K562 (cell line): ENCODE measurements around the gene AGPAT3. TPM values are rescaled to one million over a fixed set of nuclear protein-coding genes. Genes with fewer than 3 reads are reported as not detected.

ENCODE experiments used
- ATAC-seq: fragments of 200-7000 bp; cut with Tn5 transposase; 3 replicates; pipeline ENCODE4 v1.9.1; 2020; ENCODE audit warnings: moderate library complexity
- BruUV-seq: library from RNA; stranded (reverse); fragments of 400-500 nt; replicated peaks from 2 replicates; lab custom pipeline; 2021; lab: Mats Ljungman, UMichigan
- CTCF ChIA-PET: fragments of 300-600 bp; formaldehyde crosslinking; extraction: SDS; loops from one replicate; lab custom pipeline; 2021; ENCODE audit warnings: low intra/inter-chr PET ratio; lab: Yijun Ruan, JAX
- POLR2A ChIA-PET: fragments of 300-600, 350-650 bp; sonication (Branson Sonifier 250); formaldehyde crosslinking; extraction: SDS; loops from one replicate; lab custom pipeline; 2021; ENCODE audit warnings: antibody characterized with exemption, inconsistent platforms; lab: Yijun Ruan, JAX
- DNase-seq, 4 experiments: peaks; one replicate each; pipeline versions ENCODE4 v3.0.0 to v3.0.0-alpha.2; 2011 to 2018; ENCODE audit warnings: low spot score in 3 of 4, mixed read lengths in 3 of 4; ENCODE audit errors: extremely low read depth in 1 of 4
- FAIRE-seq: peaks from 2 replicates; lab custom pipeline; 2011; peaks lifted over from hg19 to GRCh38; lab: Jason Lieb, UNC
- H2AFZ ChIP-seq: 2 replicates; pipeline ENCODE4 v1.6.0; 2011; ENCODE audit warnings: low read depth, low read length, control low read depth, inconsistent platforms
- H3K27ac ChIP-seq: fragments of 200-600 bp; 3 replicates; pipeline ENCODE4 v1.8.0; 2011; ENCODE audit warnings: low read depth, mild to moderate bottlenecking, control low read depth, inconsistent platforms, low read length, moderate library complexity, mixed read lengths; ENCODE audit errors: extremely low read depth
- H3K27me3 ChIP-seq, 2 experiments: fragments of 300-600 bp in 1 of 2; 2 replicates in 1 of 2; 3 replicates in 1 of 2; pipeline versions ENCODE4 v1.6.0 to v1.8.0; 2011; ENCODE audit warnings: inconsistent platforms in 2 of 2, low read length in 2 of 2, mild to moderate bottlenecking in 1 of 2, mixed read lengths in 1 of 2, moderate library complexity in 1 of 2; ENCODE audit not compliant: control insufficient read depth in 2 of 2, insufficient read depth in 2 of 2
- H3K36me3 ChIP-seq: fragments of 300-600 bp; 3 replicates; pipeline ENCODE4 v1.8.0; 2011; ENCODE audit warnings: mild to moderate bottlenecking, low read length, inconsistent platforms; ENCODE audit not compliant: control insufficient read depth, insufficient read depth
- H3K4me1 ChIP-seq, 2 experiments: fragments of 200-600 bp in 1 of 2; replicated peaks in 1 of 2; 2 replicates in 1 of 2; 3 replicates in 1 of 2; pipeline versions ENCODE4 v1.5.1 to v1.8.0; 2011; ENCODE audit warnings: inconsistent platforms in 2 of 2, low read length in 2 of 2, mild to moderate bottlenecking in 1 of 2, mixed read lengths in 1 of 2, moderate library complexity in 1 of 2; ENCODE audit not compliant: control insufficient read depth in 2 of 2, insufficient read depth in 2 of 2
- H3K4me2 ChIP-seq: 2 replicates; pipeline ENCODE4 v1.6.1; 2011; ENCODE audit warnings: low read length, control low read depth, inconsistent platforms, mixed read lengths; ENCODE audit not compliant: insufficient read depth
- H3K4me3 ChIP-seq: fragments of 200-600 bp; sonication (generic), shearing (Covaris generic); 2 replicates; pipeline ENCODE4 v1.5.1; 2016; ENCODE audit warnings: control low read depth, inconsistent platforms
- H3K79me2 ChIP-seq: fragments of 200-600 bp; 3 replicates; pipeline ENCODE4 v1.8.0; 2011; ENCODE audit warnings: low read length, inconsistent platforms; ENCODE audit not compliant: control insufficient read depth, insufficient read depth
- H3K9ac ChIP-seq, 2 experiments: 2 replicates each; pipeline versions ENCODE4 v1.6.0 to v1.6.1; 2011; ENCODE audit warnings: low read depth in 2 of 2, low read length in 2 of 2, control low read depth in 1 of 2, inconsistent platforms in 1 of 2, mild to moderate bottlenecking in 1 of 2, mixed read lengths in 1 of 2; ENCODE audit not compliant: insufficient read depth in 1 of 2
- H3K9me1 ChIP-seq: one replicate; pipeline ENCODE4 v1.6.0; 2011; ENCODE audit warnings: inconsistent platforms, mild to moderate bottlenecking, low read length, moderate library complexity; ENCODE audit not compliant: control insufficient read depth, insufficient read depth
- H3K9me3 ChIP-seq: replicated peaks from 2 replicates; pipeline ENCODE4 v1.5.1; 2011; ENCODE audit warnings: low read depth, low read length, inconsistent platforms; ENCODE audit not compliant: control insufficient read depth, insufficient read depth
- H4K20me1 ChIP-seq: replicated peaks from 2 replicates; pipeline ENCODE4 v1.6.1; 2011; ENCODE audit warnings: low read length, inconsistent platforms, mixed read lengths; ENCODE audit not compliant: control insufficient read depth, insufficient read depth
- NCOA4 ChIP-seq: fragments of 450-650 bp; IDR thresholded peaks from 2 replicates; pipeline ENCODE4 v1.6.1; 2018; ENCODE audit warnings: mild to moderate bottlenecking; ENCODE audit not compliant: partially characterized antibody
- POLR2G ChIP-seq: fragments of 200-400 bp; formaldehyde crosslinking; IDR thresholded peaks from 2 replicates; pipeline ENCODE4 v1.6.1; 2017; ENCODE audit warnings: low read depth, mild to moderate bottlenecking, antibody characterized with exemption, low read length, moderate library complexity
- TBP ChIP-seq: optimal IDR thresholded peaks from 2 replicates; pipeline ENCODE3; 2011; ENCODE audit warnings: low read depth, low read length, improper control_type of control experiment
- ZNF740 ChIP-seq, 3 experiments: fragments of 200-800 bp in 1 of 3; sonication (Bioruptor generic) in 1 of 3; sonication (generic) in 1 of 3; formaldehyde crosslinking in 1 of 3; IDR thresholded peaks; 2 replicates each; pipeline versions ENCODE4 v1.6.1 to v1.8.0; 2016 to 2022; ENCODE audit warnings: mild to moderate bottlenecking in 2 of 3, missing compliant biosample characterization in 2 of 3, missing genetic modification characterization in 2 of 3, missing genetic modification reagents in 1 of 3
- WGBS: fragments of 100-300 bp; shearing (Covaris generic); methylation state at CpG from one replicate; pipeline ENCODE4 v1.1.6; 2016; ENCODE audit warnings: low coverage, mixed read lengths; ENCODE audit not compliant: insufficient coverage; ENCODE audit errors: missing lambda C conversion rate; 5-methylcytosine and 5-hydroxymethylcytosine counted together
- in situ Hi-C: fragments of 300-500 bp; cut with MboI; formaldehyde crosslinking; loops from 4 replicates; pipeline ENCODE4 v1.15.0; 2018; ENCODE audit warnings: inconsistent platforms, mixed read lengths
- intact Hi-C: fragments of 100-400 bp; cut with micrococcal nuclease; formaldehyde crosslinking; loops from 2 replicates; pipeline ENCODE4 v1.14.2; 2022
- polyA plus RNA-seq, 8 experiments: library from polyadenylated mRNA; depleted of rRNA in 4 of 8; stranded (reverse) in 5 of 8; unstranded in 3 of 8; fragments of >200 nt; fragmentation: Nextera tagmentation in 2 of 8; fragmentation: Illumina TruSeq in 1 of 8; extraction: Ambion mirVana in 2 of 8; extraction: Trizol in 1 of 8; gene quantifications; 2 replicates each; pipeline versions ENCODE4 v1.2.1 to v1.2.3, GENCODE V29; 2011 to 2014; ENCODE audit warnings: inconsistent platforms in 1 of 8, missing spikeins in 1 of 8
- total RNA-seq, 7 experiments: library from RNA; depleted of rRNA in 6 of 7; stranded (reverse); fragments of >200 nt in 6 of 7; fragmentation: Illumina TruSeq in 2 of 7; extraction: Trizol in 2 of 7; gene quantifications; 2 replicates each; pipeline versions ENCODE4 v1.2.1 to v1.2.3, GENCODE V29; 2011 to 2021; ENCODE audit warnings: low replicate concordance in 1 of 7
- TF ChIP-seq, protein P1 (sequence below): sonication (generic); formaldehyde crosslinking; IDR thresholded peaks from 2 replicates; pipeline ENCODE4 v1.9.0; 2022; ENCODE audit warnings: mild to moderate bottlenecking, missing genetic modification reagents
- TF ChIP-seq, protein P2 (sequence below): sonication (generic); formaldehyde crosslinking; IDR thresholded peaks from 2 replicates; pipeline ENCODE4 v1.9.0; 2022; ENCODE audit warnings: mild to moderate bottlenecking, missing genetic modification reagents

Gene AGPAT3
- total and polyA plus RNA-seq, 9 of the 15 experiments (the other 6 are each of a cell fraction or from before 2014, with no cell fraction given) = 1.5 to 88.4 (median 35.7) TPM

DNA sequence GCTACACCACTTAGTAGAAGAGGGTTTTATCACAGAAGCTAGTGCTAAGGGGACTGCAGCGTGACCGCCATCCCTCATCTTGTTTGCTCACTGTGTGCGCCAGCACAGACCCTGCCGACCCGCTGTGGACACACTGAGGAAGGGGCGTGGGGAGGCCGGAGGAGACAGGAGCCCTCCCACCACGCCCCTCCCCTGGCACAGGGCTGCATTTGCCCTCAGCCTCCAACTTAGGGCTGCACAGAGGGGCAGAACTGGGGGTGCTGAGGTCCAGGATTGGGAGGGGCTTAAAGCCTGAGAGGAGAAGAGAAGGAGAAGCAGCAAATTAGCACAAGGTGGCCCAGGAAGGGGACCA, 38.4 kb upstream of the AGPAT3 start:
- intact Hi-C loops (no loop called here), in situ Hi-C loops (no loop called here)
- H4K20me1 ChIP-seq = peaks cover 5% of the 10 kb centered on the region; the same call in 1 of the 2 replicates
- no peaks in the 10 kb centered on the region for H3K27me3 ChIP-seq
- no TSS peak for BruUV-seq
- ATAC-seq (no peak), FAIRE-seq (no peak), DNase-seq (no peak)
- no peaks in the 10 kb centered on the region for H3K79me2 ChIP-seq
- no peak overlapping the region for H3K4me2 ChIP-seq
- no peaks in the 10 kb centered on the region for H3K9me3 ChIP-seq
- TF ChIP-seq TBP = no peak
- TF ChIP-seq, protein P1, sequence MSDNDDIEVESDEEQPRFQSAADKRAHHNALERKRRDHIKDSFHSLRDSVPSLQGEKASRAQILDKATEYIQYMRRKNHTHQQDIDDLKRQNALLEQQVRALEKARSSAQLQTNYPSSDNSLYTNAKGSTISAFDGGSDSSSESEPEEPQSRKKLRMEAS (CRISPR knock-in tag) = 0 out of 2 replicates have a peak, but pooled peaks have one; percentile 45
- 0 out of 2 replicates have a peak, but pooled peaks have one; percentile 29 for TF ChIP-seq ZNF740 (CRISPR knock-in tag; IDR thresholded peaks at IDR 0.05)
- no peak for TF ChIP-seq ZNF740 (tag; IDR thresholded peaks at IDR 0.05)
- TF ChIP-seq, protein P2, sequence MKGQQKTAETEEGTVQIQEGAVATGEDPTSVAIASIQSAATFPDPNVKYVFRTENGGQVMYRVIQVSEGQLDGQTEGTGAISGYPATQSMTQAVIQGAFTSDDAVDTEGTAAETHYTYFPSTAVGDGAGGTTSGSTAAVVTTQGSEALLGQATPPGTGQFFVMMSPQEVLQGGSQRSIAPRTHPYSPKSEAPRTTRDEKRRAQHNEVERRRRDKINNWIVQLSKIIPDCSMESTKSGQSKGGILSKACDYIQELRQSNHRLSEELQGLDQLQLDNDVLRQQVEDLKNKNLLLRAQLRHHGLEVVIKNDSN (CRISPR knock-in tag) = peak; percentile 28; the same call in 1 of the 2 replicates
- no peak for TF ChIP-seq NCOA4
- TF ChIP-seq POLR2G = peak; percentile 61
- no peaks in the 10 kb centered on the region for H3K9me1 ChIP-seq
- peak overlapping the region in 1 of 2 experiments; percentile 75; a peak in 2 of 4 replicates for H3K9ac ChIP-seq
- H3K27ac ChIP-seq = no peak overlapping the region
- no peaks in the 10 kb centered on the region for H3K36me3 ChIP-seq
- peaks cover 19 to 55% of the 10 kb centered on the region in 2 experiments for H3K4me1 ChIP-seq
- no peak overlapping the region for H3K4me3 ChIP-seq
- POLR2A ChIA-PET = interaction anchor here (0.6 to 2.1 kb wide), 9 partner anchors 8 to 924 kb away, joined by 3 to 7 read pairs (median 3); no protein-coding TSS in a partner anchor
- CTCF ChIA-PET = no interaction called here
- 60% methylated on average over 8 of the region's 8 CpGs for WGBS
- peak overlapping the region; percentile 2; the same call in 1 of the 2 replicates for H2AFZ ChIP-seq
